ENCODE data around the gene PRPF38A. TPM values are rescaled to one million over a fixed set of nuclear protein-coding genes. Genes with fewer than 3 reads are reported as not detected.

Gene PRPF38A
- total RNA-seq, 1 donor from 2014 or later = 20.5 TPM

DNA sequence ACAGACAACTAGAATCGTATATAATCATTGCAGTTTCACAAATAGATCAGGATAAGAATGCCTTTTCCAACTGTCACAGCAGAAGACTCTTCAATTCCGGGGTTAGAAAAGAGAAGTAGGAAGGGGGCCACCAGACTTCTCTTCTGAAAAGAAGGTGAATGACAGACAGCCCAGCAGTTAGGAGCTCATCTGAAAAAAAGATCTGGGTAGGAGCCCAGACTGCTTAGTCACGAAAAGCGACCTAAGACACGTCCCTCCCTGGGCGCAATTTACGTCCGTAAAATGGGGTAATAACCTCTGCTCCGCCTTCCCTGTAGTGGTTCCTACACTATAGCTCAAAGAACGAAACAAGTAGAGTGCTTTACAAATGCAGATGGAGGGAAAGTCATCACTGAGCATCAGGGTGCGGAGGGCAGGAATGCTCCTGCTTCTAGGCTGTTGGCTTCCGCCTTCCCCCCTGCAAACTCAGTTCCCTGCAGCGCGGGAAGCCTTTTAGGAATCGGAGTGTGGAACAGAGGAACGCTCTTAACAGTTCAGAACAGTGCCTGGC lies 761 bp upstream of the PRPF38A start:
- peak overlapping the region; percentile 92 for H3K4me3 ChIP-seq
- peaks cover 34% of the 10 kb centered on the region for H3K4me1 ChIP-seq
- H3K9me3 ChIP-seq (replicated peaks) = no peaks in the 10 kb centered on the region
- no peak for DNase-seq
- intact Hi-C loops (cut with micrococcal nuclease) = no loop called here
- no peaks in the 10 kb centered on the region for H3K27me3 ChIP-seq (ENCODE audit: low read depth)
- H3K36me3 ChIP-seq = peaks cover 22% of the 10 kb centered on the region
- TF ChIP-seq, protein P1, sequence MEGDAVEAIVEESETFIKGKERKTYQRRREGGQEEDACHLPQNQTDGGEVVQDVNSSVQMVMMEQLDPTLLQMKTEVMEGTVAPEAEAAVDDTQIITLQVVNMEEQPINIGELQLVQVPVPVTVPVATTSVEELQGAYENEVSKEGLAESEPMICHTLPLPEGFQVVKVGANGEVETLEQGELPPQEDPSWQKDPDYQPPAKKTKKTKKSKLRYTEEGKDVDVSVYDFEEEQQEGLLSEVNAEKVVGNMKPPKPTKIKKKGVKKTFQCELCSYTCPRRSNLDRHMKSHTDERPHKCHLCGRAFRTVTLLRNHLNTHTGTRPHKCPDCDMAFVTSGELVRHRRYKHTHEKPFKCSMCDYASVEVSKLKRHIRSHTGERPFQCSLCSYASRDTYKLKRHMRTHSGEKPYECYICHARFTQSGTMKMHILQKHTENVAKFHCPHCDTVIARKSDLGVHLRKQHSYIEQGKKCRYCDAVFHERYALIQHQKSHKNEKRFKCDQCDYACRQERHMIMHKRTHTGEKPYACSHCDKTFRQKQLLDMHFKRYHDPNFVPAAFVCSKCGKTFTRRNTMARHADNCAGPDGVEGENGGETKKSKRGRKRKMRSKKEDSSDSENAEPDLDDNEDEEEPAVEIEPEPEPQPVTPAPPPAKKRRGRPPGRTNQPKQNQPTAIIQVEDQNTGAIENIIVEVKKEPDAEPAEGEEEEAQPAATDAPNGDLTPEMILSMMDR (IDR thresholded peaks at IDR 0.05; ENCODE audit: borderline replicate concordance) = no peak
- H3K27ac ChIP-seq (replicated peaks) = peak overlapping the region; percentile 91

DNA sequence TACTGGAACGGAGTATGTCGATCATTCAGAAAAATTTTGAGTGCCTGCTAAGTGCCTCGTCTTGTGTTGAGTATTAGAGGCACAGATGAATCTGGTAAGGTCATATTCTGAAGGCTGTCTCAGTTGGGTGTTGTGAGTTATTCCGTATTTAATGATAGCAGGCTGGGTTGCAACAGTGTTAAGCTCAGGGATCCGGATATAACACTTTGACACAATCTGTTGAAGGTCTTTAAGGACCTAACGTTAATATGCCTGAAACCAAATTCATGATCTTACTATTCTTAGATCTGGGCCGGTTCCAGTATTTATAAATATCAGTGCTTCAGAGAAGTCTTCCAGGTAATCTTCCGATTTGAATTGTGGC lies 555 bp downstream of the PRPF38A start:
- Histone ChIP-seq H3K4me3 (peak overlapping the region; percentile 92), H3K9me3 (replicated peaks) (no peaks in the 10 kb centered on the region), H3K27me3 (ENCODE audit: low read depth) (no peaks in the 10 kb centered on the region), H3K36me3 (peaks cover 35% of the 10 kb centered on the region), H3K4me1 (peaks cover 34% of the 10 kb centered on the region), H3K27ac (replicated peaks) (peak overlapping the region; percentile 91)
- no peak for DNase-seq
- TF ChIP-seq, protein P1 (IDR thresholded peaks at IDR 0.05; ENCODE audit: borderline replicate concordance) = no peak
- intact Hi-C loops (cut with micrococcal nuclease) = no loop called here

DNA sequence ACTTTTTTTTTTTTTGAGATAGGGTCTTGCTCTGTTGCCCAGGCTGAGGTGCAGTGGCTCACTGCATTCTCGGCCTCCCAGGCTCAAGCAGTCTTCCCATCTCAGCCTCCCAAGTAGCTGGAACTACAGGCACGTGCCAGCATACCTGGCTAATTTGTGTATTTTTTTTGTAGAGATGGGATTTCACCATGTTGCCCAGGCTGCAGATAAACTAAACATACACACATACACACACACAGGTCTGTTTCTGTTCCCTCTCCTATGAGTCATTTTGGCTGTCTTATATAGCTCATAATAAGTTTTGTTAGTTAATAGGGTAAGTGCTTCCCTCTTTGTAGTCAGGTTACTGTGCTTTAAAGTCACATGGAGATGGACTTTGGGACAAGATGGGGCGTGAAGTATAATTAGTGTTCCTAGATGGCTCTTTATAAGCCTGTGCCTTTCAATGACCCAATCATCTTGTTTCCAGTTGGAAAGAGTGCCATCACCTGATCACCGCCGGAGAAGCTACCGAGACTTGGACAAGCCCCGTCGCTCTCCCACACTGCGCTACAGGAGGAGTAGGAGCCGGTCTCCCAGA lies 9.1 kb downstream of the PRPF38A start:
- Histone ChIP-seq H3K36me3 (peaks cover 100% of the 10 kb centered on the region), H3K4me3 (no peak overlapping the region), H3K27ac (replicated peaks) (no peak overlapping the region), H3K4me1 (no peaks in the 10 kb centered on the region), H3K9me3 (replicated peaks) (no peaks in the 10 kb centered on the region), H3K27me3 (ENCODE audit: low read depth) (no peaks in the 10 kb centered on the region)
- TF ChIP-seq, protein P1 (IDR thresholded peaks at IDR 0.05; ENCODE audit: borderline replicate concordance) = no peak
- no peak for DNase-seq
- intact Hi-C loops (cut with micrococcal nuclease) = no loop called here

DNA sequence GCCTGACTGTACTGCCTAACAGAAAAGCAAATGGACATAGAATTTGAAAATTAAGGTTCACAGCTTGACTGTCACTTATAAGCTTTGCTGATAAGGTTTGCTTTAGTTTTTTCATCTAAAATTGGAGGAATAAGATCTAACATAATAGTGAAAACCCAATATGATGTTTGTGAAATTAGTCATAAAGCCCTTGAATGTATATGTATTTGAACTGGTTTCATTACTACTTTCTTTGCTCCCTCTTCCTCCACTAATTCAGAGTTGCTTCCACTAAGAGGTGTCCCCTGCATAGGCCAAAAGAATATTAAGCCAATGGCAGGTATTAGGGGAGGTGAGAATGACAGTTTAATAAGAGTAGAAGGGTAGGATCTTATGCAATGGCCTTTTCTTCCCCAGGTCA lies 10.5 kb downstream of the PRPF38A start:
- TF ChIP-seq, protein P1 (IDR thresholded peaks at IDR 0.05; ENCODE audit: borderline replicate concordance) = no peak
- H3K27me3 ChIP-seq (ENCODE audit: low read depth) = no peaks in the 10 kb centered on the region
- H3K4me3 ChIP-seq = no peak overlapping the region
- no peak overlapping the region for H3K27ac ChIP-seq (replicated peaks)
- intact Hi-C loops (cut with micrococcal nuclease) = no loop called here
- DNase-seq = no peak
- peaks cover 99% of the 10 kb centered on the region for H3K36me3 ChIP-seq
- no peaks in the 10 kb centered on the region for H3K4me1 ChIP-seq
- H3K9me3 ChIP-seq (replicated peaks) = no peaks in the 10 kb centered on the region

DNA sequence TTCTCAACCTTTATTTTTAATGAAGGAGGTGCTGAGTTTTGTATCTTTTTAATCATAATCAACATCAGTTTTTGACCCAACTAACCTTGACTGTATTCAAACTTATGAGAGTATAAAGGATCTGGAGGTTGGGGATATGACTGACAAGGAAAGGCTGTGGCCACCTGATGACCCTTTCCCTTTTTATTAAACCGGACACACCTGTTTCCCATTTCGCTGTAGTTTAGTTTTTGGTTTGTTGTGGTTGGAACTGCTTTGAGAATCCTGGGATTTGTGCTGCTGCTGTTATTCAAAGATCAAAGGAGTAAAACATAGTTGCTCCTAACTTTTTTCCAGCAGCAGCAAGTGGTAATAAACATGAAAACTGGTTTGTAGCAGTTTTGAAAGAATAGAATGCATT lies 12.4 kb downstream of the PRPF38A start:
- Histone ChIP-seq H3K27me3 (ENCODE audit: low read depth) (no peaks in the 10 kb centered on the region), H3K4me3 (no peak overlapping the region), H3K9me3 (replicated peaks) (no peaks in the 10 kb centered on the region), H3K4me1 (no peaks in the 10 kb centered on the region), H3K36me3 (peaks cover 91% of the 10 kb centered on the region), H3K27ac (replicated peaks) (no peak overlapping the region)
- TF ChIP-seq, protein P1 (IDR thresholded peaks at IDR 0.05; ENCODE audit: borderline replicate concordance) = no peak
- intact Hi-C loops (cut with micrococcal nuclease) = no loop called here
- DNase-seq = no peak
